GM12873 (cell line): ENCODE data around the gene TRABD2A.

Source experiments
- CTCF ChIP-seq: IDR thresholded peaks from 2 replicates; pipeline ENCODE4 v1.5.1; 2012; ENCODE audit warnings: low read depth, mild to moderate bottlenecking, moderate library complexity, low read length, control low read depth; ENCODE audit not compliant: insufficient read depth; ENCODE audit errors: missing control alignments

Gene TRABD2A

GRCh38 chr2:84841577-84841976, 39.3 kb downstream of the TRABD2A start:
- TF ChIP-seq CTCF = no peak

- TF ChIP-seq CTCF = no peak
These were observed 40.6 kb downstream of the TRABD2A start for GRCh38 chr2:84840306-84840705.

DNA sequence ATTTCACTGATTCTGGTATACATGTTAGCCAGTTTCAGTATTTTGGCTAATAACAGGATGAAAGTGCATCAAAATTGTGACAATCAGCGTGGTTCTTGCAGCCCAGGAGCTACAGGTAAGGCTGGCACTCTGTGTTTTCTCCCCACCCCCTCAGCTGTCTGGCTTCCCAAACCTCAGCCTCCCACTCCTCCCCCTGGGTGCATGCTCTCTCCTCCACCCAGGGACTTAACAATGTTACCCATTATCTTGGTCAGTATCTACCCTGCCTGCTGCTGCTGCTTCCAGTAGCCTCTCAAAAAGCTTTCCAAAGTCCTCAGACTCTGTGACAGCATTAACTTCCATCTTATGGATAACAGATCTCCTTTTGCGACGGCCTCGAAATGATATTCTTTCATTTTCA, 41.0 kb downstream of the TRABD2A start:
- TF ChIP-seq CTCF = no peak

- TF ChIP-seq CTCF = no peak
These were observed 42.3 kb downstream of the TRABD2A start for GRCh38 chr2:84838434-84839145.

- TF ChIP-seq CTCF = no peak
These were observed 44.7 kb downstream of the TRABD2A start for GRCh38 chr2:84836215-84836614.

DNA sequence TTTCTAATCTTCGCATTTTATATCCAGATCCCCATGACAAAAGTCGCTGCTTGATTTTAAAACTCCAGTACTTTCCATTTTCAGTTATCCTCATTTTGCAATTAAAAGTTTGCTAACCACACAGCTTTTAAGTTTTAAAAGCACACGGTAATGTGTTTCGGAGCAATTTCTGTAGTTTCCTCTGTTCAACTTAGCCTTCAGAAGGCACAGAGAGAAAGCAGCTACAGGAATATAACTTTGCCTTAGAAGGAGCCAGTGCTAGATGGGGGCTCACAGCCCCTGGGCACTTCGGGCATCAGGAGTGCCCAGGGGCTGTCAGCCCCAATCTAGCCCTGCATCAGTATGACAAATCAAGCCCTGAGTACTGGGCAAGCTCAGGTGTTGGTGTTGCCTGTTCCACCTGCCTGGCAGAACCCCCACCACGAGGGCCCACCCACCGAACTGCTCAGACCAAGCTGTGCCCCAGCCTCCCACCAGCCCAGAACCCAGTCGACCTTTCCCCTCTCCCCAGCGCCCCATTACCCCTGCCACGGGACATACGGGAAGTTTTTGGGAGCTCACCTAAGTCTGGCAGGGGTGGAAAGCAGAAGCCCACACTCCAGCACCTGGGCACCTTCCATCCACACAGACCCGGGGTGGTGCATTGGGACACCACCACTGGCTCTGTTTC, 47.3 kb downstream of the TRABD2A start:
- TF ChIP-seq CTCF = no peak

DNA sequence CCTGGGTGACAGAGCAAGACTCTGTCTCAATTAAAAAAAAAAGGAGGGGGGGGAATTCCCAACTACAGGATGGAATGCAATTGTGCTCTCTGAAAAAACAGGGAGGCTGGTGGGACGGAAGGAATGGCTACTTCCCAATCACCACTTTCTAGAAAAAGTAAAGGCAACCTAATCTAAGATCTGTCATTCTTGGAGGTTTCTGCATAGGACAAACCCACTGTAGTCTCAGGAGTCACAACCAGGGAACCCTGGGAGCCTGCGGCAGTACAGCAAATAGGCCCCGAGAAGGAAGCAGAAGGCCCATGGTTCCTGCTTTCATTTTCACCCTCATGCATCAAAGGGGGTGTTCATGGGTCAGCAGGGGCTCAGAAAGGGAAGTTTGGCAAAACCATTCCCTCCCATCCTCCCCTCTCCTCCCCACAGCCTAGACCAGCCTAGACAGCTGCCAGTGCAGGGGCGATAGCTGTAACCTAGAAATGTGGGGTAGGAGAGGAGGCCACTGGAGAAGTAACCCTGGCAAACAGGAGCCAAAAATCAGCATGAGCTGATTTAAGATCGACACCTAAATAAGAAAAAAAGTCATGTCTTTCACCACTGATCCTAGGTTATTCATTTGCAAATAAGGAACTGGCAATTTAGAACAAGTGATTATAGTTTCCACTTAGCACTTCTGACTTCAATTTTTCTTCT, 48.0 kb downstream of the TRABD2A start:
- TF ChIP-seq CTCF = no peak
